Measurements from ENCODE around the gene MYO1C.

DNA sequence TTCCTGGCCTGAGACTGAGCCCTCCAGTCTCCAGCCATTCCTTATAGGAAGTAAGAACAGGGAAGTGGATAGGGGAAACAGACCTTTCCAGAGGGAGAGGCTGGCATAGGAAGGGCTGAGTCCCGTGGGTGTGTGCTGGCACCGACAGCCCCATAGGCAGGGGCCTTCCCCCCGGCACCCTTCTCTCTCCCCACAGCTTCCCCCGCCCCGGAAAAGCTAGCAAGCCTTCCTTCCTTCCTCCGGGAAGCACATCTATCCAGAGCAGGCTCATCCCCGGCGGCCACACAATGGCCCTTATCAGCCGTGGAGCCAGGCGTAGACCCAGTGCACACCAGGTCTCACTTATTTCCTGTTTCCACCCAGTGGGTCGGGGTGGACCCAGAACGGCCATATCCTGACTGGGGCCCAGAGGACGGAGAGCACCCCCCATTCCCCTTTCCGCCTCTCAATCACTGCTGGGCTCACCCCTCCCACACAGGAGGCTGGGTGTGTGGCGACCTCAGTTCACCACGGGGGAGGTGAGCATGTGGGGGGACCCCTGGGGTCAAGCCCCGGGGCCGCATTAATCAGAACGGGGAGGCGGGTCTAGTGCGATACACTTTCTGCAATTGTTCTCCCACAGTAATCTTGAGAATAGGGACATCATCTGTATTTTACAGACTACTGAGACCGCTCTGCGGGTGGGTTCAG lies 950 bp upstream of the MYO1C start:
- TF ChIP-seq, protein P1, sequence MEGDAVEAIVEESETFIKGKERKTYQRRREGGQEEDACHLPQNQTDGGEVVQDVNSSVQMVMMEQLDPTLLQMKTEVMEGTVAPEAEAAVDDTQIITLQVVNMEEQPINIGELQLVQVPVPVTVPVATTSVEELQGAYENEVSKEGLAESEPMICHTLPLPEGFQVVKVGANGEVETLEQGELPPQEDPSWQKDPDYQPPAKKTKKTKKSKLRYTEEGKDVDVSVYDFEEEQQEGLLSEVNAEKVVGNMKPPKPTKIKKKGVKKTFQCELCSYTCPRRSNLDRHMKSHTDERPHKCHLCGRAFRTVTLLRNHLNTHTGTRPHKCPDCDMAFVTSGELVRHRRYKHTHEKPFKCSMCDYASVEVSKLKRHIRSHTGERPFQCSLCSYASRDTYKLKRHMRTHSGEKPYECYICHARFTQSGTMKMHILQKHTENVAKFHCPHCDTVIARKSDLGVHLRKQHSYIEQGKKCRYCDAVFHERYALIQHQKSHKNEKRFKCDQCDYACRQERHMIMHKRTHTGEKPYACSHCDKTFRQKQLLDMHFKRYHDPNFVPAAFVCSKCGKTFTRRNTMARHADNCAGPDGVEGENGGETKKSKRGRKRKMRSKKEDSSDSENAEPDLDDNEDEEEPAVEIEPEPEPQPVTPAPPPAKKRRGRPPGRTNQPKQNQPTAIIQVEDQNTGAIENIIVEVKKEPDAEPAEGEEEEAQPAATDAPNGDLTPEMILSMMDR (IDR thresholded peaks at IDR 0.05; ENCODE audit: poor library complexity) = no peak
- no peak for TF ChIP-seq EZH2phosphoT487 (IDR thresholded peaks at IDR 0.05; ENCODE audit: low read depth, severe bottlenecking, unreplicated experiment)
- no peak for TF ChIP-seq EZH2 (IDR thresholded peaks at IDR 0.05; ENCODE audit: borderline replicate concordance)

All from hepatocyte (in vitro differentiated cells).